Ovary (tissue), 3 donors: ENCODE data around the gene MAN2A1.

Experiments
- CTCF ChIP-seq, 3 donors: fragments of 450-650 bp in 2 of 3; fragments of 200-600 bp in 1 of 3; IDR thresholded peaks; one replicate each; pipeline versions ENCODE4 v1.5.1 to v1.8.0; 2016 to 2022; ENCODE audit warnings: antibody characterized with exemption in 3 of 3, mild to moderate bottlenecking in 1 of 3
- POLR2A ChIP-seq: fragments of 450-650 bp; IDR thresholded peaks from one replicate; pipeline ENCODE4 v1.6.1; 2017; ENCODE audit warnings: antibody characterized with exemption, mild to moderate bottlenecking, moderate library complexity
- donor health status: DM: no; HTN: no; CAD: no.

GRCh38 chr5:109916481-109917153, 226.9 kb downstream of the MAN2A1 start:
- TF ChIP-seq POLR2A (no peak), CTCF (IDR thresholded peaks at IDR 0.05) (no peak)
